ENCODE results near the gene SLC35E4. TPM values are rescaled to one million over a fixed set of nuclear protein-coding genes. Genes with fewer than 3 reads are reported as not detected.

The SLC35E4 gene
- total and polyA plus RNA-seq, 2 experiments from 2014 or later = 2.6 to 11.3 TPM

- Histone ChIP-seq H3K27me3 (ENCODE audit: insufficient read depth) (no peaks in the 10 kb centered on the region), H3F3A (replicated peaks; ENCODE audit: low read depth) (0 out of 2 replicates have a peak, but pooled peaks cover 2% of the 10 kb centered on the region), H3K27ac (ENCODE audit: low read depth) (no peak overlapping the region), H3K4me1 (ENCODE audit: insufficient read depth) (no peaks in the 10 kb centered on the region), H3K9me2 (ENCODE audit: insufficient read depth) (no peaks in the 10 kb centered on the region), H3K79me2 (replicated peaks; ENCODE audit: insufficient read depth) (no peaks in the 10 kb centered on the region), H3K4me3 (no peak overlapping the region), H4K20me1 (replicated peaks; ENCODE audit: insufficient read depth) (no peaks in the 10 kb centered on the region), H3K4me2 (no peak overlapping the region), H3K36me3 (ENCODE audit: insufficient read depth) (no peaks in the 10 kb centered on the region; the same call in 1 of the 2 replicates), H2AFZ (no peak overlapping the region)
- H3K4me3 Mint-ChIP-seq = no peak overlapping the region
- H3K4me1 Mint-ChIP-seq = peaks cover 6% of the 10 kb centered on the region
- DNase-seq (ENCODE audit: low spot score) = no peak
- TF ChIP-seq JUNB (IDR thresholded peaks at IDR 0.05; ENCODE audit: unreplicated experiment) (no peak), CTCF (conservative IDR thresholded peaks at IDR 0.05; ENCODE audit: low read depth in 2 of 2) (no peak), ZNF114 (CRISPR knock-in tag; IDR thresholded peaks at IDR 0.05) (no peak), ETS1 (IDR thresholded peaks at IDR 0.05) (no peak), STAT1 (IDR thresholded peaks at IDR 0.05; ENCODE audit: unreplicated experiment) (no peak), POLR2AphosphoS5 (IDR thresholded peaks at IDR 0.05; ENCODE audit: low read depth) (no peak), ZNF462 (CRISPR knock-in tag; IDR thresholded peaks at IDR 0.05) (no peak), NANOG (IDR thresholded peaks at IDR 0.05; ENCODE audit: borderline replicate concordance) (no peak)
- H3K36me3 Mint-ChIP-seq (ENCODE audit: low read depth) = peaks cover 6% of the 10 kb centered on the region; the same call in 1 of the 3 replicates
- H3K27ac Mint-ChIP-seq = no peak overlapping the region
- peaks cover 3% of the 10 kb centered on the region; the same call in 1 of the 3 replicates for H3K9me3 Mint-ChIP-seq
- no peak for ATAC-seq
- H3K27me3 Mint-ChIP-seq (ENCODE audit: insufficient read depth, low read depth, poor library complexity) = peaks cover 13% of the 10 kb centered on the region
These were observed 15.0 kb downstream of the SLC35E4 start for GRCh38 chr22:30650508-30651116.
